ENCODE measurements around the gene AKR1A1. TPM values are rescaled to one million over a fixed set of nuclear protein-coding genes. Genes with fewer than 3 reads are reported as not detected.

The AKR1A1 gene
- total RNA-seq, 1 experiment from 2014 or later = 142 TPM

- Histone ChIP-seq H3K9me3 (ENCODE audit: control insufficient read depth, insufficient read depth, low read depth, low read length) (no peaks in the 10 kb centered on the region), H3K4me3 (ENCODE audit: low read depth in 2 of 2, low read length in 2 of 2) (no peak overlapping the region), H3K4me1 (ENCODE audit: control insufficient read depth, insufficient read depth, low read length) (no peaks in the 10 kb centered on the region), H3K27ac (ENCODE audit: low read length) (no peak overlapping the region), H3K36me3 (ENCODE audit: control insufficient read depth, insufficient read depth, low read length) (peaks cover 15% of the 10 kb centered on the region), H3K27me3 (ENCODE audit: control insufficient read depth, insufficient read depth, low read length) (no peaks in the 10 kb centered on the region)
- DNase-seq (ENCODE audit: low read depth, low spot score) (no peak), ATAC-seq (no peak)
- BruUV-seq (replicated peaks) = TSS peak; percentile 20
- intact Hi-C loops (cut with micrococcal nuclease; ENCODE audit: unreplicated experiment) (no loop called here), in situ Hi-C loops (cut with HindIII; ENCODE audit: low pct_unique_long_range_greater_than_20kb, low sequenced_read_pairs) (no loop called here)
- no peak for TF ChIP-seq TCF7L2 (IDR thresholded peaks at IDR 0.05; ENCODE audit: low read depth, low read length)
- TF ChIP-seq POLR2AphosphoS5 (IDR thresholded peaks at IDR 0.05; ENCODE audit: low read depth, low read length) = peak; percentile 51
- CTCF ChIA-PET = no interaction called here
- POLR2A ChIA-PET = no interaction called here
These were observed 67.0 kb downstream of the AKR1A1 start for GRCh38 chr1:45617618-45618017.

GRCh38 chr1:45619149-45619921 lies 68.7 kb downstream of the AKR1A1 start:
- Histone ChIP-seq H3K27ac (ENCODE audit: low read length) (peak overlapping the region; percentile 29; the same call in 1 of the 2 replicates), H3K4me1 (ENCODE audit: control insufficient read depth, insufficient read depth, low read length) (no peaks in the 10 kb centered on the region), H3K36me3 (ENCODE audit: control insufficient read depth, insufficient read depth, low read length) (peaks cover 15% of the 10 kb centered on the region), H3K27me3 (ENCODE audit: control insufficient read depth, insufficient read depth, low read length) (no peaks in the 10 kb centered on the region), H3K4me3 (ENCODE audit: low read depth in 2 of 2, low read length in 2 of 2) (no peak overlapping the region), H3K9me3 (ENCODE audit: control insufficient read depth, insufficient read depth, low read depth, low read length) (no peaks in the 10 kb centered on the region)
- DNase-seq (ENCODE audit: low read depth, low spot score) = no peak
- intact Hi-C loops (cut with micrococcal nuclease; ENCODE audit: unreplicated experiment) = no loop called here
- ChIA-PET POLR2A (no interaction called here), CTCF (no interaction called here)
- in situ Hi-C loops (cut with HindIII; ENCODE audit: low pct_unique_long_range_greater_than_20kb, low sequenced_read_pairs) = no loop called here
- no peak for ATAC-seq
- BruUV-seq (replicated peaks) = no TSS peak
- TF ChIP-seq TCF7L2 (IDR thresholded peaks at IDR 0.05; ENCODE audit: low read depth, low read length) = no peak
- no peak for TF ChIP-seq CTCF (IDR thresholded peaks at IDR 0.05)
- no peak; the same call in 1 of the 2 replicates for TF ChIP-seq POLR2AphosphoS5 (IDR thresholded peaks at IDR 0.05; ENCODE audit: low read depth, low read length)
- TF ChIP-seq REST (IDR thresholded peaks at IDR 0.05; ENCODE audit: insufficient read depth in 1 of 2, low read depth in 2 of 2, low read length in 1 of 2) = no peak
- TF ChIP-seq SIN3A (IDR thresholded peaks at IDR 0.05; ENCODE audit: borderline replicate concordance, insufficient read depth, low read depth, low read length) = no peak

Other genes with a start within 250 kb of the AKR1A1 start
- gene HPDL, start 223.9 kb upstream of the AKR1A1 start, total RNA-seq (2021; ENCODE audit: unreplicated experiment) = 1.9 TPM
- gene TOE1, start 210.7 kb upstream of the AKR1A1 start, total RNA-seq (2021; ENCODE audit: unreplicated experiment) = 14.3 TPM
- 40.8 TPM for gene MUTYH, start 210.4 kb upstream of the AKR1A1 start, total RNA-seq (2021; ENCODE audit: unreplicated experiment)
- gene TESK2, start 59.7 kb upstream of the AKR1A1 start, total RNA-seq (2021; ENCODE audit: unreplicated experiment) = 3.3 TPM
- gene CCDC163, start 50.8 kb upstream of the AKR1A1 start, total RNA-seq (2021; ENCODE audit: unreplicated experiment) = 3.3 TPM
- 10.7 TPM for gene MMACHC, start 50.5 kb upstream of the AKR1A1 start, total RNA-seq (2021; ENCODE audit: unreplicated experiment)
- gene PRDX1, start 28.9 kb upstream of the AKR1A1 start, total RNA-seq (2021; ENCODE audit: unreplicated experiment) = 719 TPM
- 193 TPM for gene NASP, start 33.2 kb downstream of the AKR1A1 start, total RNA-seq (2021; ENCODE audit: unreplicated experiment)
- 2.2 TPM for gene CCDC17, start 73.2 kb downstream of the AKR1A1 start, total RNA-seq (2021; ENCODE audit: unreplicated experiment)
- gene GPBP1L1, start 135.7 kb downstream of the AKR1A1 start, total RNA-seq (2021; ENCODE audit: unreplicated experiment) = 130 TPM
- 19.1 TPM for gene TMEM69, start 137.4 kb downstream of the AKR1A1 start, total RNA-seq (2021; ENCODE audit: unreplicated experiment)
- 28.8 TPM for gene IPP, start 199.8 kb downstream of the AKR1A1 start, total RNA-seq (2021; ENCODE audit: unreplicated experiment)

Measured in Panc1 (cell line).